K562 (cell line): ENCODE measurements around the gene IRS2. TPM values are rescaled to one million over a fixed set of nuclear protein-coding genes. Genes with fewer than 3 reads are reported as not detected.

Experiments
- ATAC-seq: fragments of 200-7000 bp; cut with Tn5 transposase; 3 replicates; pipeline ENCODE4 v1.9.1; 2020; ENCODE audit warnings: moderate library complexity
- BruUV-seq: library from RNA; stranded (reverse); fragments of 400-500 nt; replicated peaks from 2 replicates; lab custom pipeline; 2021; lab: Mats Ljungman, UMichigan
- CTCF ChIA-PET: fragments of 300-600 bp; formaldehyde crosslinking; extraction: SDS; loops from one replicate; lab custom pipeline; 2021; ENCODE audit warnings: low intra/inter-chr PET ratio; lab: Yijun Ruan, JAX
- POLR2A ChIA-PET: fragments of 300-600, 350-650 bp; sonication (Branson Sonifier 250); formaldehyde crosslinking; extraction: SDS; loops from one replicate; lab custom pipeline; 2021; ENCODE audit warnings: antibody characterized with exemption, inconsistent platforms; lab: Yijun Ruan, JAX
- DNase-seq, 4 experiments: peaks; one replicate each; pipeline versions ENCODE4 v3.0.0 to v3.0.0-alpha.2; 2011 to 2018; ENCODE audit warnings: low spot score in 3 of 4, mixed read lengths in 3 of 4; ENCODE audit errors: extremely low read depth in 1 of 4
- FAIRE-seq: peaks from 2 replicates; lab custom pipeline; 2011; peaks lifted over from hg19 to GRCh38; lab: Jason Lieb, UNC
- H2AFZ ChIP-seq: 2 replicates; pipeline ENCODE4 v1.6.0; 2011; ENCODE audit warnings: low read depth, low read length, control low read depth, inconsistent platforms
- H3K27ac ChIP-seq: fragments of 200-600 bp; 3 replicates; pipeline ENCODE4 v1.8.0; 2011; ENCODE audit warnings: low read depth, mild to moderate bottlenecking, control low read depth, inconsistent platforms, low read length, moderate library complexity, mixed read lengths; ENCODE audit errors: extremely low read depth
- H3K27me3 ChIP-seq, 2 experiments: fragments of 300-600 bp in 1 of 2; 2 replicates in 1 of 2; 3 replicates in 1 of 2; pipeline versions ENCODE4 v1.6.0 to v1.8.0; 2011; ENCODE audit warnings: inconsistent platforms in 2 of 2, low read length in 2 of 2, mild to moderate bottlenecking in 1 of 2, mixed read lengths in 1 of 2, moderate library complexity in 1 of 2; ENCODE audit not compliant: control insufficient read depth in 2 of 2, insufficient read depth in 2 of 2
- H3K36me3 ChIP-seq: fragments of 300-600 bp; 3 replicates; pipeline ENCODE4 v1.8.0; 2011; ENCODE audit warnings: mild to moderate bottlenecking, low read length, inconsistent platforms; ENCODE audit not compliant: control insufficient read depth, insufficient read depth
- H3K4me1 ChIP-seq, 2 experiments: fragments of 200-600 bp in 1 of 2; replicated peaks in 1 of 2; 2 replicates in 1 of 2; 3 replicates in 1 of 2; pipeline versions ENCODE4 v1.5.1 to v1.8.0; 2011; ENCODE audit warnings: inconsistent platforms in 2 of 2, low read length in 2 of 2, mild to moderate bottlenecking in 1 of 2, mixed read lengths in 1 of 2, moderate library complexity in 1 of 2; ENCODE audit not compliant: control insufficient read depth in 2 of 2, insufficient read depth in 2 of 2
- H3K4me2 ChIP-seq: 2 replicates; pipeline ENCODE4 v1.6.1; 2011; ENCODE audit warnings: low read length, control low read depth, inconsistent platforms, mixed read lengths; ENCODE audit not compliant: insufficient read depth
- H3K4me3 ChIP-seq: fragments of 200-600 bp; sonication (generic), shearing (Covaris generic); 2 replicates; pipeline ENCODE4 v1.5.1; 2016; ENCODE audit warnings: control low read depth, inconsistent platforms
- H3K79me2 ChIP-seq: fragments of 200-600 bp; 3 replicates; pipeline ENCODE4 v1.8.0; 2011; ENCODE audit warnings: low read length, inconsistent platforms; ENCODE audit not compliant: control insufficient read depth, insufficient read depth
- H3K9ac ChIP-seq, 2 experiments: 2 replicates each; pipeline versions ENCODE4 v1.6.0 to v1.6.1; 2011; ENCODE audit warnings: low read depth in 2 of 2, low read length in 2 of 2, control low read depth in 1 of 2, inconsistent platforms in 1 of 2, mild to moderate bottlenecking in 1 of 2, mixed read lengths in 1 of 2; ENCODE audit not compliant: insufficient read depth in 1 of 2
- H3K9me1 ChIP-seq: one replicate; pipeline ENCODE4 v1.6.0; 2011; ENCODE audit warnings: inconsistent platforms, mild to moderate bottlenecking, low read length, moderate library complexity; ENCODE audit not compliant: control insufficient read depth, insufficient read depth
- H3K9me3 ChIP-seq: replicated peaks from 2 replicates; pipeline ENCODE4 v1.5.1; 2011; ENCODE audit warnings: low read depth, low read length, inconsistent platforms; ENCODE audit not compliant: control insufficient read depth, insufficient read depth
- H4K20me1 ChIP-seq: replicated peaks from 2 replicates; pipeline ENCODE4 v1.6.1; 2011; ENCODE audit warnings: low read length, inconsistent platforms, mixed read lengths; ENCODE audit not compliant: control insufficient read depth, insufficient read depth
- ADNP ChIP-seq: fragments of 200-800 bp; sonication (Bioruptor generic); IDR thresholded peaks from 2 replicates; pipeline ENCODE4 v1.6.1; 2016; ENCODE audit warnings: missing genetic modification characterization, missing compliant biosample characterization
- CBFA2T2 ChIP-seq: fragments of 450-650 bp; conservative IDR thresholded peaks from 2 replicates; pipeline ENCODE4 v1.6.1; 2017; ENCODE audit warnings: mild to moderate bottlenecking
- CBFA2T3 ChIP-seq: fragments of 450-650 bp; IDR thresholded peaks from 2 replicates; pipeline ENCODE4 v1.6.1; 2017
- CEBPZ ChIP-seq: fragments of 150-350 bp; IDR thresholded peaks from 2 replicates; pipeline ENCODE4 v1.6.1; 2014; ENCODE audit warnings: low read depth, mild to moderate bottlenecking, low read length, borderline replicate concordance
- EGR1 ChIP-seq: fragments of 450-650 bp; conservative IDR thresholded peaks from 2 replicates; pipeline ENCODE4 v1.6.1; 2017; ENCODE audit warnings: mild to moderate bottlenecking
- FOSL1 ChIP-seq: fragments of 200-800 bp; sonication (Bioruptor generic); conservative IDR thresholded peaks from 2 replicates; pipeline ENCODE4 v1.6.1; 2016; ENCODE audit warnings: missing genetic modification characterization, missing compliant biosample characterization
- GATAD2A ChIP-seq: fragments of 450-650 bp; IDR thresholded peaks from 2 replicates; pipeline ENCODE4 v1.6.1; 2017
- HES1 ChIP-seq: fragments of 450-650 bp; IDR thresholded peaks from 2 replicates; pipeline ENCODE4 v1.6.1; 2016; ENCODE audit warnings: low read depth, mild to moderate bottlenecking, moderate library complexity
- IFI16 ChIP-seq: fragments of 250-450 bp; sonication (Bioruptor Pico); IDR thresholded peaks from 2 replicates; pipeline ENCODE4 v2.1.2; 2022; ENCODE audit warnings: mild to moderate bottlenecking, inconsistent platforms
- KLF10 ChIP-seq: fragments of 250-450 bp; sonication (Bioruptor Pico); IDR thresholded peaks from 2 replicates; pipeline ENCODE4 v1.6.1; 2021; ENCODE audit warnings: matching md5 sums
- MCM5 ChIP-seq: fragments of 450-650 bp; IDR thresholded peaks from 2 replicates; pipeline ENCODE4 v1.6.1; 2016; ENCODE audit warnings: low read depth
- NFATC3 ChIP-seq: fragments of 450-650 bp; IDR thresholded peaks from 2 replicates; pipeline ENCODE4 v1.6.1; 2017; ENCODE audit warnings: mild to moderate bottlenecking
- PHF21A ChIP-seq: fragments of 450-650 bp; IDR thresholded peaks from 2 replicates; pipeline ENCODE4 v1.6.1; 2017; ENCODE audit warnings: low read depth, borderline replicate concordance
- RBM34 ChIP-seq: fragments of 200-400 bp; formaldehyde crosslinking; IDR thresholded peaks from 2 replicates; pipeline ENCODE4 v1.6.1; 2018; ENCODE audit warnings: low read length, borderline replicate concordance; ENCODE audit not compliant: insufficient read depth
- RUNX1 ChIP-seq: sonication (generic); IDR thresholded peaks from 2 replicates; pipeline ENCODE4 v1.6.1; 2016; ENCODE audit warnings: antibody characterized with exemption, low read depth
- TSC22D4 ChIP-seq: fragments of 450-650 bp; IDR thresholded peaks from 2 replicates; pipeline ENCODE4 v1.6.1; 2016; ENCODE audit warnings: missing genetic modification characterization, missing biosample characterization, control low read depth
- ZBTB17 ChIP-seq: fragments of 450-650 bp; formaldehyde crosslinking; IDR thresholded peaks from 2 replicates; pipeline ENCODE4 v1.4.0; 2020; ENCODE audit warnings: mild to moderate bottlenecking
- ZNF395 ChIP-seq: fragments of 200-800 bp; sonication (Bioruptor generic); IDR thresholded peaks from 2 replicates; pipeline ENCODE4 v1.6.1; 2017; ENCODE audit warnings: missing genetic modification characterization, missing compliant biosample characterization
- ZNF561 ChIP-seq: fragments of 450-650 bp; formaldehyde crosslinking; conservative IDR thresholded peaks from 2 replicates; pipeline ENCODE4 v1.4.0; 2020; ENCODE audit warnings: mild to moderate bottlenecking, moderate library complexity
- ZNF57 ChIP-seq: fragments of 450-650 bp; formaldehyde crosslinking; IDR thresholded peaks from 2 replicates; pipeline ENCODE4 v1.4.0; 2020; ENCODE audit warnings: mild to moderate bottlenecking, moderate library complexity
- WGBS: fragments of 100-300 bp; shearing (Covaris generic); methylation state at CpG from one replicate; pipeline ENCODE4 v1.1.6; 2016; ENCODE audit warnings: low coverage, mixed read lengths; ENCODE audit not compliant: insufficient coverage; ENCODE audit errors: missing lambda C conversion rate; 5-methylcytosine and 5-hydroxymethylcytosine counted together
- in situ Hi-C: fragments of 300-500 bp; cut with MboI; formaldehyde crosslinking; loops from 4 replicates; pipeline ENCODE4 v1.15.0; 2018; ENCODE audit warnings: inconsistent platforms, mixed read lengths
- intact Hi-C: fragments of 100-400 bp; cut with micrococcal nuclease; formaldehyde crosslinking; loops from 2 replicates; pipeline ENCODE4 v1.14.2; 2022
- polyA plus RNA-seq, 8 experiments: library from polyadenylated mRNA; depleted of rRNA in 4 of 8; stranded (reverse) in 5 of 8; unstranded in 3 of 8; fragments of >200 nt; fragmentation: Nextera tagmentation in 2 of 8; fragmentation: Illumina TruSeq in 1 of 8; extraction: Ambion mirVana in 2 of 8; extraction: Trizol in 1 of 8; gene quantifications; 2 replicates each; pipeline versions ENCODE4 v1.2.1 to v1.2.3, GENCODE V29; 2011 to 2014; ENCODE audit warnings: inconsistent platforms in 1 of 8, missing spikeins in 1 of 8
- total RNA-seq, 7 experiments: library from RNA; depleted of rRNA in 6 of 7; stranded (reverse); fragments of >200 nt in 6 of 7; fragmentation: Illumina TruSeq in 2 of 7; extraction: Trizol in 2 of 7; gene quantifications; 2 replicates each; pipeline versions ENCODE4 v1.2.1 to v1.2.3, GENCODE V29; 2011 to 2021; ENCODE audit warnings: low replicate concordance in 1 of 7

The IRS2 gene
- total and polyA plus RNA-seq, 9 of the 15 experiments (the other 6 are each of a cell fraction or from before 2014, with no cell fraction given) = 0.36 to 4.6 (median 0.63) TPM

GRCh38 chr13:109755551-109755950 lies 30.8 kb downstream of the IRS2 start (continued):
- TF ChIP-seq RBM34 (no peak), TSC22D4 (tag) (no peak), ZBTB17 (CRISPR knock-in tag) (no peak), IFI16 (CRISPR knock-in tag) (no peak), EGR1 (no peak), NFATC3 (no peak)

- H3K4me2 ChIP-seq = no peak overlapping the region
- H3K79me2 ChIP-seq = no peaks in the 10 kb centered on the region
- DNase-seq = peak in 1 of 4 experiments; percentile 47
- no peak overlapping the region for H3K27ac ChIP-seq
- in situ Hi-C loops (no loop called here), intact Hi-C loops (no loop called here)
- ChIA-PET CTCF (no interaction called here), POLR2A (interaction anchor here (0.5 to 0.8 kb wide), 2 partner anchors 14 to 18 kb away, joined by 3 read pairs; no protein-coding TSS in a partner anchor)
- peaks cover 0 to 2% of the 10 kb centered on the region in 2 experiments; a peak in 3 of 5 replicates for H3K4me1 ChIP-seq
- no peaks in the 10 kb centered on the region for H3K9me3 ChIP-seq
- H2AFZ ChIP-seq = no peak overlapping the region
- H3K36me3 ChIP-seq = no peaks in the 10 kb centered on the region
- no peak overlapping the region for H3K4me3 ChIP-seq
- no peak for FAIRE-seq
- BruUV-seq = no TSS peak
- 5% methylated on average over 4 of the region's 4 CpGs for WGBS
- H3K9ac ChIP-seq = no peak overlapping the region
- H3K9me1 ChIP-seq = no peaks in the 10 kb centered on the region
- ATAC-seq = peak; percentile 57; the same call in 2 of the 3 replicates
- H3K27me3 ChIP-seq = no peaks in the 10 kb centered on the region; a peak in 1 of 5 replicates
- H4K20me1 ChIP-seq = no peaks in the 10 kb centered on the region
- TF ChIP-seq MCM5 (no peak), CBFA2T3 (peak; percentile 60), RUNX1 (no peak), CEBPZ (no peak), KLF10 (CRISPR knock-in tag) (no peak), ZNF57 (no peak), ZNF395 (CRISPR knock-in tag) (no peak), CBFA2T2 (peak; percentile 25; the same call in 1 of the 2 replicates), PHF21A (no peak), HES1 (no peak), GATAD2A (no peak), ZNF561 (CRISPR knock-in tag) (no peak), FOSL1 (no peak), ADNP (no peak)
These were observed 34.9 kb downstream of the IRS2 start for GRCh38 chr13:109751477-109751876.
